PC-3 (cell line): ENCODE data around the gene ATG13. TPM values are rescaled to one million over a fixed set of nuclear protein-coding genes. Genes with fewer than 3 reads are reported as not detected.
A peak's percentile ranks its signal among the peaks of the same experiment; 100 is the strongest.
"Not testable (repeated sequence)": the region's sequence is repeated elsewhere in the genome, so short reads cannot be mapped to it uniquely, and the experiment has no call there.

Experiments
- ATAC-seq: fragments of 200-7000 bp; cut with Tn5 transposase; 2 replicates; pipeline ENCODE4 v1.9.1; 2020; ENCODE audit warnings: mild to moderate bottlenecking, moderate library complexity
- BruUV-seq: library from RNA; stranded (reverse); fragments of 400-500 nt; replicated peaks from 2 replicates; lab custom pipeline; 2021; lab: Mats Ljungman, UMichigan
- CTCF ChIA-PET: fragments of 300-600 bp; sonication (Branson Sonifier 250); formaldehyde crosslinking; loops from one replicate; lab custom pipeline; 2022; ENCODE audit warnings: antibody characterized with exemption; lab: Charles Lee
- POLR2A ChIA-PET: fragments of 300-600 bp; sonication (Branson Sonifier 250); formaldehyde crosslinking; loops from one replicate; lab custom pipeline; 2022; ENCODE audit warnings: antibody characterized with exemption; ENCODE audit not compliant: unreplicated experiment; lab: Charles Lee
- DNase-seq: peaks from one replicate; pipeline ENCODE4 v3.0.0-alpha.2; 2015
- H2AFZ ChIP-seq: fragments of 300-600 bp; sonication (generic); 2 replicates; pipeline ENCODE4 v1.6.0; 2016; ENCODE audit warnings: antibody characterized with exemption, low read length
- H3F3A ChIP-seq: fragments of 300-600 bp; sonication (generic); one replicate; pipeline ENCODE4 v1.6.0; 2017; ENCODE audit warnings: antibody characterized with exemption, low read length, control low read depth, mild to moderate bottlenecking; ENCODE audit not compliant: unreplicated experiment
- H3K27ac ChIP-seq: fragments of 300-600 bp; sonication (generic); 2 replicates; pipeline ENCODE4 v1.5.1; 2016; ENCODE audit warnings: mild to moderate bottlenecking, low read length
- H3K27me3 ChIP-seq: fragments of 300-600 bp; sonication (generic); 2 replicates; pipeline ENCODE4 v1.6.1; 2016; ENCODE audit warnings: low read length, mixed read lengths
- H3K36me3 ChIP-seq: fragments of 300-600 bp; sonication (generic); 2 replicates; pipeline ENCODE4 v1.6.1; 2016; ENCODE audit warnings: low read depth, mixed run types, low read length, mixed read lengths
- H3K4me1 ChIP-seq: fragments of 300-600 bp; sonication (generic); 2 replicates; pipeline ENCODE4 v1.5.1; 2016; ENCODE audit warnings: low read length; ENCODE audit not compliant: insufficient read depth
- H3K4me2 ChIP-seq: fragments of 300-600 bp; sonication (generic); 2 replicates; pipeline ENCODE4 v1.6.0; 2016; ENCODE audit warnings: low read length
- H3K4me3 ChIP-seq: fragments of 300-600 bp; sonication (generic); 2 replicates; pipeline ENCODE4 v1.5.1; 2016; ENCODE audit warnings: mild to moderate bottlenecking, low read length, mixed read lengths
- H3K79me2 ChIP-seq: fragments of 300-600 bp; sonication (generic); 2 replicates; pipeline ENCODE4 v1.6.1; 2017; ENCODE audit warnings: low read length, mixed read lengths
- H3K9ac ChIP-seq: fragments of 300-600 bp; sonication (generic); 2 replicates; pipeline ENCODE4 v1.6.0; 2016; ENCODE audit warnings: mild to moderate bottlenecking, low read length
- H3K9me2 ChIP-seq: fragments of 300-600 bp; sonication (generic); replicated peaks from 2 replicates; pipeline ENCODE4 v1.6.1; 2016; ENCODE audit warnings: mixed run types, low read length, mixed read lengths
- H3K9me3 ChIP-seq: fragments of 300-600 bp; sonication (generic); 2 replicates; pipeline ENCODE4 v1.6.1; 2016; ENCODE audit warnings: low read length, mixed read lengths
- H4K20me1 ChIP-seq: fragments of 300-600 bp; sonication (generic); 2 replicates; pipeline ENCODE4 v1.6.1; 2016; ENCODE audit warnings: low read length, mixed read lengths
- EZH2 ChIP-seq: fragments of 300-600 bp; sonication (generic); IDR thresholded peaks from one replicate; pipeline ENCODE4 v1.6.1; 2017; ENCODE audit warnings: antibody characterized with exemption, mild to moderate bottlenecking, low read length; ENCODE audit not compliant: unreplicated experiment
- EZH2phosphoT487 ChIP-seq: fragments of 300-600 bp; sonication (generic); IDR thresholded peaks from 2 replicates; pipeline ENCODE4 v1.6.1; 2018; ENCODE audit warnings: mild to moderate bottlenecking, antibody characterized with exemption, low read length, borderline replicate concordance
- intact Hi-C: fragments of 100-400 bp; cut with micrococcal nuclease; formaldehyde crosslinking; loops from 2 replicates; pipeline ENCODE4 v1.9.0; 2023
- total RNA-seq: library from RNA; depleted of rRNA; stranded (reverse); fragments of >200 nt; gene quantifications from 2 replicates; pipeline ENCODE4 v1.2.3, GENCODE V29; 2014
- TF ChIP-seq, protein P1 (sequence below): fragments of 300-600 bp; sonication (generic); conservative IDR thresholded peaks from 2 replicates; pipeline ENCODE4 v1.5.1; 2017; ENCODE audit warnings: antibody characterized with exemption, low read depth, mild to moderate bottlenecking, low read length

The ATG13 gene
- total RNA-seq, 1 experiment from 2014 or later, result 95.0 TPM

GRCh38 chr11:46710821-46711269 is 93.5 kb downstream of the ATG13 start:
- no TSS peak for BruUV-seq
- no peaks in the 10 kb centered on the region for H3K9me2 ChIP-seq
- H3K9ac ChIP-seq, result no peak overlapping the region
- H4K20me1 ChIP-seq, result no peaks in the 10 kb centered on the region
- no peak overlapping the region for H3K4me2 ChIP-seq
- ATAC-seq, result peak; percentile 85
- no peaks in the 10 kb centered on the region for H3K79me2 ChIP-seq
- peaks cover 12% of the 10 kb centered on the region for H3K4me1 ChIP-seq
- TF ChIP-seq, protein P1, sequence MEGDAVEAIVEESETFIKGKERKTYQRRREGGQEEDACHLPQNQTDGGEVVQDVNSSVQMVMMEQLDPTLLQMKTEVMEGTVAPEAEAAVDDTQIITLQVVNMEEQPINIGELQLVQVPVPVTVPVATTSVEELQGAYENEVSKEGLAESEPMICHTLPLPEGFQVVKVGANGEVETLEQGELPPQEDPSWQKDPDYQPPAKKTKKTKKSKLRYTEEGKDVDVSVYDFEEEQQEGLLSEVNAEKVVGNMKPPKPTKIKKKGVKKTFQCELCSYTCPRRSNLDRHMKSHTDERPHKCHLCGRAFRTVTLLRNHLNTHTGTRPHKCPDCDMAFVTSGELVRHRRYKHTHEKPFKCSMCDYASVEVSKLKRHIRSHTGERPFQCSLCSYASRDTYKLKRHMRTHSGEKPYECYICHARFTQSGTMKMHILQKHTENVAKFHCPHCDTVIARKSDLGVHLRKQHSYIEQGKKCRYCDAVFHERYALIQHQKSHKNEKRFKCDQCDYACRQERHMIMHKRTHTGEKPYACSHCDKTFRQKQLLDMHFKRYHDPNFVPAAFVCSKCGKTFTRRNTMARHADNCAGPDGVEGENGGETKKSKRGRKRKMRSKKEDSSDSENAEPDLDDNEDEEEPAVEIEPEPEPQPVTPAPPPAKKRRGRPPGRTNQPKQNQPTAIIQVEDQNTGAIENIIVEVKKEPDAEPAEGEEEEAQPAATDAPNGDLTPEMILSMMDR, result no peak
- TF ChIP-seq EZH2 (no peak), EZH2phosphoT487 (no peak)
- H3F3A ChIP-seq, result no peaks in the 10 kb centered on the region
- ChIA-PET POLR2A (interaction anchor here (0.6 kb wide), 1 partner anchor 17 kb away, joined by 11 read pairs; no protein-coding TSS in a partner anchor), CTCF (no interaction called here)
- H3K4me3 ChIP-seq, result no peak overlapping the region
- H3K27ac ChIP-seq, result peak overlapping the region; percentile 28
- H3K9me3 ChIP-seq, result no peaks in the 10 kb centered on the region
- H3K36me3 ChIP-seq, result no peaks in the 10 kb centered on the region
- no peak overlapping the region for H2AFZ ChIP-seq
- intact Hi-C loops, result no loop called here
- peak; percentile 43 for DNase-seq
- no peaks in the 10 kb centered on the region for H3K27me3 ChIP-seq

DNA sequence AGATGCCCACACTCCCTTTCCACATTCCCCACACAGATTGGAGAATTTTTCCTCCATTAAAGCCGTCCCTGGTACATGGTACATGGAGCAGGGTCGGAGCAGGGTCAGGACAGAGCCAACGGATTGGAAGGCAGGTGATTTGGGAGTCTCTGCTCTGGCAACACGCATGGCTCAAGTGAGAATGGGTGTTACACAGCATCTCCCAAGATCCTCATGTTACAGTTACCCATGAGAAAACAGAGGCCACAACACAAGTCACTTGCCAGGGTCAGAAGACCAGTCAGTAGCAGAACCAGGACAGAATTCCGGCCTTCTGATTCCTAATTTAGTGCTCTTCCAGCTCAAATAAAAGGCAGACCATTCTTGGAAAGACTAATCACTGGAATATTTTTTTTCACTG is 94.0 kb downstream of the ATG13 start:
- no peaks in the 10 kb centered on the region for H3K79me2 ChIP-seq
- peak overlapping the region; percentile 28 for H3K27ac ChIP-seq
- H4K20me1 ChIP-seq, result no peaks in the 10 kb centered on the region
- no peaks in the 10 kb centered on the region for H3K27me3 ChIP-seq
- no TSS peak for BruUV-seq
- no peak overlapping the region for H2AFZ ChIP-seq
- H3F3A ChIP-seq, result no peaks in the 10 kb centered on the region
- no peaks in the 10 kb centered on the region for H3K9me3 ChIP-seq
- H3K9me2 ChIP-seq, result no peaks in the 10 kb centered on the region
- no peaks in the 10 kb centered on the region for H3K36me3 ChIP-seq
- TF ChIP-seq EZH2 (no peak), EZH2phosphoT487 (no peak)
- TF ChIP-seq, protein P1, result no peak
- peaks cover 12% of the 10 kb centered on the region for H3K4me1 ChIP-seq
- DNase-seq (no peak), ATAC-seq (no peak)
- POLR2A ChIA-PET, result interaction anchor here (0.6 kb wide), 1 partner anchor 17 kb away, joined by 11 read pairs; no protein-coding TSS in a partner anchor
- intact Hi-C loops, result no loop called here
- no peak overlapping the region for H3K4me3 ChIP-seq
- CTCF ChIA-PET, result no interaction called here
- no peak overlapping the region for H3K4me2 ChIP-seq
- H3K9ac ChIP-seq, result no peak overlapping the region

DNA sequence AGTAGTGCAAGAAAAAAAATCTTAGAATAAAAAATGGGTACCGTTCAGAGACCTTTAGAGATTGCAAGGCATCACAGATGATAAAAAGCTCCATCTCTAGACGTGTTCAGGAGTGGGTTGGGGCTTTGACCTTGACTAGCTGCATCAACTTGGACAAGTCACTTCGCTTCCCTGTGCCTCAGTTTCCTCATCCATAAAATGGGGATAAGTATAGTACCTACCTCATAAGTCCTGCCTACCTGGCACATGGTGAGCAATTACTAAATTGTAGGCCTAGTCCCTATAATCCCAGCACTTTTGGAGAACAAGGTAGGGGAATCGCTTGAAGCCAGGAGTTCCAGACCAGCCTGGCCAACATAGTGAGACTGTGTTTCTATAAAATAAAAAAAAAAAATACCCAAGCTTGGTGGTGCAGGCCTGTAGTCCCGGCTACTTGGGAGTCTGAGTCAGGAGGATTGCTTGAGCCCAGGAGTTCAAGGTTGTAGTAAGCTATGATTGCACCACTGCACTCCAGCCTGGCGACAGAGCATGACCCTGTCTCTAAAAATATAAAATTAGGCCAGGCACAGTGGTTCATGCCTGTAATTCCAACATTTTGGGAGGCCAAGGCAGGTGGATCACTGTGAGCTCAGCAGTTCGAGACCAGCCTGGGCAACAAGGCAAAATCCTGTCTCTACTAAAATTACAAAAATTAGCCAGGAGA is 95.7 kb downstream of the ATG13 start:
- ChIA-PET POLR2A (no interaction called here), CTCF (no interaction called here)
- TF ChIP-seq EZH2phosphoT487, result no peak
- no peak for TF ChIP-seq EZH2
- TF ChIP-seq, protein P1, result no peak
- Histone ChIP-seq H3K4me2 (no peak overlapping the region), H4K20me1 (no peaks in the 10 kb centered on the region), H3K9me3 (no peaks in the 10 kb centered on the region), H3F3A (no peaks in the 10 kb centered on the region), H3K4me1 (peaks cover 16% of the 10 kb centered on the region), H3K4me3 (no peak overlapping the region), H3K27me3 (no peaks in the 10 kb centered on the region), H3K9me2 (no peaks in the 10 kb centered on the region), H3K79me2 (no peaks in the 10 kb centered on the region), H3K36me3 (no peaks in the 10 kb centered on the region), H3K9ac (no peak overlapping the region), H3K27ac (no peak overlapping the region), H2AFZ (no peak overlapping the region)
- BruUV-seq, result no TSS peak
- DNase-seq (no peak), ATAC-seq (no peak)
- intact Hi-C loops, result no loop called here

- H3K27me3 ChIP-seq, H3K9me3 ChIP-seq, ATAC-seq, CTCF ChIA-PET, H3K79me2 ChIP-seq, BruUV-seq, H3K9me2 ChIP-seq, DNase-seq, intact Hi-C loops, H3K36me3 ChIP-seq, H3K4me3 ChIP-seq, H4K20me1 ChIP-seq, H3F3A ChIP-seq, POLR2A ChIA-PET, H3K9ac ChIP-seq: not testable (repeated sequence)
- 0 out of 2 replicates have a peak overlapping the region, but pooled peaks have one; percentile 47 for H3K4me2 ChIP-seq
- H3K27ac ChIP-seq, result peak overlapping the region; percentile 8; the same call in 1 of the 2 replicates
- H2AFZ ChIP-seq, result 0 out of 2 replicates have a peak overlapping the region, but pooled peaks have one; percentile 63
- peaks cover 23% of the 10 kb centered on the region for H3K4me1 ChIP-seq
Measured at GRCh38 chr11:46717825-46718154, 100.4 kb downstream of the ATG13 start.
